Kidney epithelial cell (primary cell): ENCODE results near the gene EMC1. TPM values are rescaled to one million over a fixed set of nuclear protein-coding genes. Genes with fewer than 3 reads are reported as not detected.
"Not testable (repeated sequence)": the region's sequence is repeated elsewhere in the genome, so short reads cannot be mapped to it uniquely, and the experiment has no call there.

ENCODE experiments used
- DNase-seq: peaks from one replicate; pipeline ENCODE4 v3.0.0-alpha.2; 2010; ENCODE audit warnings: low read depth
- H3K27me3 ChIP-seq: 2 replicates; pipeline ENCODE4 v1.6.0; 2011; ENCODE audit warnings: low read length; ENCODE audit not compliant: control insufficient read depth, insufficient read depth
- H3K36me3 ChIP-seq: 2 replicates; pipeline ENCODE4 v1.5.1; 2011; ENCODE audit warnings: low read length; ENCODE audit not compliant: control insufficient read depth, insufficient read depth
- H3K4me3 ChIP-seq: 2 replicates; pipeline ENCODE4 v1.5.1; 2011; ENCODE audit warnings: low read depth, mild to moderate bottlenecking, control low read depth, low read length
- CTCF ChIP-seq: IDR thresholded peaks from 2 replicates; pipeline ENCODE4 v1.5.1; 2011; ENCODE audit warnings: mild to moderate bottlenecking, moderate library complexity, low read length, control low read depth, inconsistent platforms; ENCODE audit not compliant: insufficient read depth, poor library complexity, severe bottlenecking
- total RNA-seq: library from RNA; depleted of rRNA; stranded (reverse); fragments of >200 nt; gene quantifications from 2 replicates; pipeline ENCODE4 v1.2.3, GENCODE V29; 2015

Gene EMC1
- total RNA-seq, 1 donor from 2014 or later, result 79.1 TPM

GRCh38 chr1:19287436-19288185 is 36.3 kb upstream of the EMC1 start:
- no peak for DNase-seq
- Histone ChIP-seq H3K4me3 (no peak overlapping the region), H3K27me3 (peaks cover 4% of the 10 kb centered on the region), H3K36me3 (no peaks in the 10 kb centered on the region)
- TF ChIP-seq CTCF, result no peak

- H3K27me3 ChIP-seq, DNase-seq, H3K36me3 ChIP-seq, H3K4me3 ChIP-seq: not testable (repeated sequence)
Observed at GRCh38 chr1:19285807-19286206, 34.5 kb upstream of the EMC1 start.

- not testable (repeated sequence) for DNase-seq, H3K36me3 ChIP-seq, H3K27me3 ChIP-seq, H3K4me3 ChIP-seq
Observed at GRCh38 chr1:19285366-19285765, 34.0 kb upstream of the EMC1 start.

- Histone ChIP-seq H3K36me3 (no peaks in the 10 kb centered on the region), H3K4me3 (no peak overlapping the region), H3K27me3 (peaks cover 4% of the 10 kb centered on the region)
- DNase-seq, result no peak
- no peak for TF ChIP-seq CTCF
Observed at GRCh38 chr1:19284881-19285280, 33.6 kb upstream of the EMC1 start.

- DNase-seq, result no peak
- Histone ChIP-seq H3K36me3 (no peaks in the 10 kb centered on the region), H3K27me3 (peaks cover 2% of the 10 kb centered on the region), H3K4me3 (no peak overlapping the region)
- TF ChIP-seq CTCF, result no peak
Observed at GRCh38 chr1:19283891-19284290, 32.6 kb upstream of the EMC1 start.

GRCh38 chr1:19274636-19275035 is 23.3 kb upstream of the EMC1 start:
- H3K36me3 ChIP-seq, result no peaks in the 10 kb centered on the region
- TF ChIP-seq CTCF, result no peak

GRCh38 chr1:19273844-19274531 is 22.7 kb upstream of the EMC1 start:
- not testable (repeated sequence) for H3K4me3 ChIP-seq, DNase-seq, H3K36me3 ChIP-seq
- peaks cover 13% of the 10 kb centered on the region for H3K27me3 ChIP-seq

More at GRCh38 chr1:19274636-19275035, 23.3 kb upstream of the EMC1 start:
- DNase-seq, result no peak
- H3K4me3 ChIP-seq, result no peak overlapping the region
- peaks cover 13% of the 10 kb centered on the region for H3K27me3 ChIP-seq
